DMS53 treated with DMSO at 0.1 percent for 48 hours (cell line): Measurements from ENCODE around the gene DPP9.

Experiments
- DNase-seq: peaks from one replicate; lab custom pipeline; 2025; ENCODE audit not compliant: unreplicated experiment; lab: John Stamatoyannopoulos, UW

Gene DPP9

GRCh38 chr19:4660993-4661392 is 62.6 kb downstream of the DPP9 start:
- no peak for DNase-seq

DNA sequence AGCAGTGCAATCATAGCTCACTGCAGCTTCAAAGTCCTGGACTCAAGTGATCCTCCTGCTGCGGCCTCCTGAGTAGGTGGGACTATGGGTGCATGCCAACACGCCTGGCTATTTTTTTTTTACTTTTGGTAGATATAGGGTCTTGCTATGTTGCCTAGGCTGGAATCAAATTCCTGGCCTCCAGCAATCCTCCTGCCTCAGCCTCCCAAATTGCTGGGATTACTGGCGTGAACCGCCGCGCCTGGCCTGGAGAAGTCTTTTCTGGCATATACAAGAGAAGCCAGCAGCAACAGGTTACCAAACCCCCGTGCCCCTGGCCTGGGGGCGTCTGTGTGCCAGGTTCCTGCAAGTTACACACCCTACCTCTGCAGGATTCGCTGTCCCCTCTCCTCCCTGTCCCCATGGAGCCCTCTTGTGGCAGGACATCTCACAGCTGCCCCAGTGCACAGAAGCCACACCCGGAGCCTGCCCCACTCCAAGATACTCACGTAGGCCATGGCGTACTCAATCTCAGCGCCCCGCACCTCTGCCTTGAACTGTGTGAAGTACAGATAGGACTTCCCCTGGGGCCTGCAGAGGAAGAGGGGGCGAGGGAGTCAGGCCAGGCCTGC is 63.4 kb downstream of the DPP9 start:
- DNase-seq = peak; percentile 1

GRCh38 chr19:4657835-4658234 is 65.8 kb downstream of the DPP9 start:
- DNase-seq = no peak

DNA sequence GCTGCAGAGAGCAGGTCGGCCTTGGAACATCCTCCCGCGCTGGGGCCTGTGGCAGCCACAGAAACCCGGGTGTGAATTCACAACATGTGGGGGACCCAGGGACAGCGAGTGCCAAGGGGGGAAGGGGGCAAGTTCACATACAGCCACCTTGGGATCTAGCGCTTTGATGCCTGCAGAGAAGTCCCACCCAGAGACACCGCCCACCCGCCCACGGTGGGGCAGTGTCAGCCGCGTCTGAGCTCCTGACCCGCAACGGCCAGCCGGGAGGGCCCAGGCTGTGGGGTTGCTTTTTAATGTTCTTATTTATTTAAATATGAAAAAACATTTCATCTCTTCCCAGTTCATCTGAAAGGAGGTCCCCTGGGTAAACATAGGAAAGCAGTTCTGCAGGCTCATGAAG is 66.4 kb downstream of the DPP9 start:
- DNase-seq = no peak

GRCh38 chr19:4656102-4656501 is 67.5 kb downstream of the DPP9 start:
- no peak for DNase-seq

DNA sequence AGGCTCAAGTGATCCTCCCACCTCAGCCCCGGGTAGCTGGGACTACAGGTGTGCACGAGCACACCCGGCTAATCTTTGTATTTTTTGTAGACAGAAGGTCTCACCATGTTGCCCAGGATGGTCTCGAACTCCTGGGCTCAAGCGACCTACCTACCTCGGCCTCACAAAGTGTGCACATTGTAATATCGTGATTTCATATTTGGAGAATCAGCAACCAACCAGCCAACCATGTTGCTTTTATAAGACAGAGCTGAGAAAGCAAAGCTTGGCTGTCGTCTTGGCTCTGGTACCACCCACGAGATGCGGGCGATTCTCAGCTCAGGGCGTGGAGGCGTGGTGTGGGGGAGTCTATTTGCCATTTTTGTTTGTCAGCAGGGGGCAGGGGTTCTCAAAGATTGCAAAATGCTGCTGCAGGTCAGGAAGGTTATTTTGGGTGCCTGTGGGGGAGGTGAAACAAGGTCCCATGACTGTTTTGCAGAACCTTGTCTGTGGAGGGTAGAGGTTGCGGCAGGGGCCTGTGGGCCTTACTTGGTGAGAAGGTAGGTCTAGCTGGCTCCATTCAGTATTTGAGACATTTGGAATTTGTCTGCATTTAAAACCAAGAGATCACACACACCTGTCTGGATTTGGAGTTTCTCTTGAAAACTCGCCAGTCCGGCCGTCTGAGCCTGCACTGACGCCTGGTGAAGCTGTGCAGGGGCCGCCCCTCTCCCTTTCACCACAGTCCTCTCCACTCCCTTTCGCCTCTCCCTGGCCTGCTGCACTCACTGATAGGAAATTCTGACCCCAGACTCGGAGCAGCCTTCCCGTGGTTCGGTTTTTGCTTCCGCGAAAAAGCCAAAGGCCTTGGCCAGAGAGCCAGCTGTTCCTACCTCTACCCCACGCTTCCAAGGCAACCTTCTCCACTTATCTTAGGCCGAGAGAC is 68.9 kb downstream of the DPP9 start:
- DNase-seq = no peak

- no peak for DNase-seq
Measured at GRCh38 chr19:4653793-4654436, 69.7 kb downstream of the DPP9 start.

GRCh38 chr19:4652075-4652474 is 71.6 kb downstream of the DPP9 start:
- no peak for DNase-seq

DNA sequence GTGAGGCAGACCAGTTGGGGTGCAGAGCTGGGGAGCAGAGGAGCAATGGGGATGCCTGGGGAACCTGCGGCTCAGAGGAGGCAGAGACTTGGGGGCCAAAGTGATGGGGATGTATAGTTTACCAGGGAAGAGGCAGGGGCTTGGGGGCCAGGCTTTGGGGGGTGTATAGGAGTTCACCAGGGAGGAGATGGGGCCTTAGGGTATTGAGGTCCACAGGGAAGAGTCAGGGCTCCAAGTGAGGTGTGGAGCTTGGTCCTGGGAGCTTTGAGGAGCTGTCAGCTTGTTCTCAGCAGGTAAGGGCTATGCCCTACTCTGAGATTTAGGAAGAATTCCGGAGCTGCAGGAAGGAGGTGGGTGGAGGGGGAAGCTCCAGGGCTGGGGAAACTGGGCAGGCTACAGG is 73.5 kb downstream of the DPP9 start:
- DNase-seq = no peak

GRCh38 chr19:4649392-4650047 is 74.1 kb downstream of the DPP9 start:
- no peak for DNase-seq

DNA sequence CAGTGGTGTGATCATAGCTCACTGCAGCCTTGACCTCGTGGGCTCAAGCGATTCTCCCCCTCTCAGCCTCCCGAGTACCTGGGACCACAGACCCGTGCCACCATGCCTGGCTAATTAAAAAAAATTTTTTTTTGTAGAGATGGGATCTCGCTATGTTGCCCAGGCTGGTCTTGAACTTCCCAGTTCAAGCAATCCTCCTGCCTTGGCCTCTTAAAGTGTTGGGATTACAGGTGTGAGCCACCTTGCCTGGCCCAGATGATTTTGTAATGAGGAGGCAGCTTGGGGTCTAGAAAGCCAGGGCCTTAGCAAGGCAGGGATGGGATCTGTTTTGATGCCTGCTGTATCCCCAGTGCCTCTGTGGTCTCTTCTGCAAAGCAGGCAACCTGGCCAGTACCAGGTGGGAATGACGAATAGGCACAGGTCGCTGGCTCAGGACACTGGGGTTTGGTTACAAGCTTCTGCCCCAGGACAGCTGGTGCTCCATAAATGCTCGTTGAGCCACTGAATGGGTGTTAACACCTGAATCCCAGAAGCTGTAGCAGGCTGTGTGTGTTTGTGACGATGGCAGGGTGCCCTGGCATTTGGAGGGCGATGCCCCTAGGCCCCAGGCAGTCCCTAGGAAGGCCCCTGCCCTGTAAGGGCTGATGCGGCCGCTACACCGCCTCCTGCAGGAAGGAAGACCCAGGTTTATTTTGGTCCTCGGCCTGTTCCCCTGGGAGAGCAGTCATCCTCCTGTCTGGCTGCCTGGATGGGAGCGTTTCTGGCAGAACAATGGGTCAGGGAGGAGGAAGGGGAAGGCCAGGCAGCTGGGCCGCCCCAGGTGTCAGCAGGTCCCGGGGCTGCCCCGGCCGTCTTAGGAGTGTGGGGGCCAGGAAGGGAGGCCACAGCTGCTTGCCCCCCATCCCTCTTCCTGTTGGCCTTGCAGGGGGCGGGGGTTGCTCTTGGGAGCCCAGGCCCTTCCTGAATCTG is 75.7 kb downstream of the DPP9 start:
- DNase-seq = no peak

DNA sequence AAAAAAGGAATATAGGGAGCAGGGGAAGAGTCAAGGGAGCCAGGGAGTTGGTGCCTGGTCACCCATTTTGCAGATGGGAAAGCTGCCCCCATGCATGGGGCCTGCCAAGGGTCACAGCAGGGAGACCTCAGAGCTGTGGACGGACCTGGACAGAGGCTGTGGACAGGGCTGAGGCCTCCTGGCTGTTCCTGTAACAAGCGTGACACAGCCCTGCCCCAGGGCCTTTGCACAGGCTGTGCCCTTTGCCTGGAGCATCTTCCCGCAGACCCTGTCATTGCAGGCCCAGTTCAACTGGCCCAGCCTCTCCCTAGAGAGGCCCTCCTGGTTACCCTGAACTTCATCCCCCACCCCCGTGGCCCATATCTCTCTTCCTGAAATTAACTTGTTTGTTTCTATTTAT is 77.9 kb downstream of the DPP9 start:
- no peak for DNase-seq

GRCh38 chr19:4642625-4643024 is 81.0 kb downstream of the DPP9 start:
- no peak for DNase-seq

GRCh38 chr19:4641132-4641531 is 82.5 kb downstream of the DPP9 start:
- no peak for DNase-seq

GRCh38 chr19:4640247-4641000 is 83.2 kb downstream of the DPP9 start:
- no peak for DNase-seq

DNA sequence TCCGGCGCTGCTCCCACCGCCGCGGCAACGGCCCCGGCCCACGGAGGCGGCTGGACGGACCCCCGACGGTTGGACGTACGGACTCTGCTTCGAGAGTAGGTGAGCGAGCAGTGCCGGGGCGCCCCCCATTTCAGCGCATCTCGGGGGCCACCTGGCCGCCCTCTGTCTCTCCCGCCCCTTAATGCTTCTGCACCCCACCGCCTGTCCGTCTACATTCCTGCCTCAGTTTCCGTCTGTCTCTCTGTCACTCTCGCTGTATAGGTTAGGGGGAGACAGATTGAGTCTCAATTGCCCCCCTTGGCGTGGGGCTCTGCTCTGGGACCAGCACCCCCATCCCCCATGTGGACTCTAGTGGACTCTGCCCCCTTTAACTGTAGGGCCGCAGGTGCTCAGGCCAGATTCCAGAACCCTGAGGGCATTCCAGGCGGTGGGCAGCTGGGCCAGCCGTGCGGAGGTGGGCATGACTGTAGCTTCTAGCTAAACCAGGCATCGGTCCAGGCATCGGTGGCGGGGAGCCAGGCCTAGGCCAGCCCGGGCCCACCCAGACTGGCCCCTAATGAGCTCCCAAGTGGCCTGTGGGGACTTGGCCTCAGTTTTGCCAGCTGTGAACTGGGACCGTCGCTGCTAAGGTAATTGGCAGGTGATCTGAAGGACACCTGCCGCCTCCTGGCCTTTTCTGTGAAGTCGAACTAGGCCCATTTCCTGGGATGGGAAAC is 84.0 kb downstream of the DPP9 start:
- no peak for DNase-seq

DNA sequence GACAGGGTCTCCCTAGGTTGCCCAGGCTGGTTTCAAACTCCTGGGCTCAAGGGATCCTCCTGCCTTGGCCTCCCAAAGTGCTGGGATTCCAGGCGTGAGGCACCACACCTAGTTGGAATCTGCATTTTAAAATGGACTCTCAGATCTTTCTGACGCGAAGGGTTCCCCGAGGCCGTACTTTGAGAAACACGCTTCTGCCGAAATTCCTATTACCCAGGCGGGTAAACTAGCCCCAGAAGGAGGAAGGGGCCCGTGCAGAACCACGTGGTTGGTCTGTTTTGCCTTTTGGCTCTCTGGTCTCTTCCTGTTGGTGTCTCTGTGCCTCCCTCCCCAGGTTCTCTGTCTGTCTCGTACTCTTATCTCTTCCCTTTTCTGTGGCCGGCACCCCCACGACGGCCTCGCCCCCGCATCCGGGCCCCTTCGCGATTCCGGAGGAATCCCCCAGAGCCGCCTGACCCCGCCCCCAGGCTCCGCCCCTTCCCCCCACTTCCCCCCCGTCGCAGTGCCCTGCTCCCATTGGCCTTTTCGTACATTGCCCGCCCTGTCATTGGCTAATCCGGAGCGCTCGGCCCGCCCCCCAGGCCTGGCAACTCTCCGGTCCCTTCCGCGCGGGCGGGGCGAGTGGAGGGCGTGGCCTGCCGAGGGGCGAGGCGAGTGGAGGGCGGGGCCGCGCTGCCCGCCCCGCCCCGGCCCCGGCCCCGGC is 84.7 kb downstream of the DPP9 start, which contains the start of gene TNFAIP8L1:
TNFAIP8L1 (plus strand) TSS at position 689 of the 703 bp plus-strand sequence. CDS start 12,354 bp downstream, outside the sequence.
- DNase-seq = peak; percentile 65

DNA sequence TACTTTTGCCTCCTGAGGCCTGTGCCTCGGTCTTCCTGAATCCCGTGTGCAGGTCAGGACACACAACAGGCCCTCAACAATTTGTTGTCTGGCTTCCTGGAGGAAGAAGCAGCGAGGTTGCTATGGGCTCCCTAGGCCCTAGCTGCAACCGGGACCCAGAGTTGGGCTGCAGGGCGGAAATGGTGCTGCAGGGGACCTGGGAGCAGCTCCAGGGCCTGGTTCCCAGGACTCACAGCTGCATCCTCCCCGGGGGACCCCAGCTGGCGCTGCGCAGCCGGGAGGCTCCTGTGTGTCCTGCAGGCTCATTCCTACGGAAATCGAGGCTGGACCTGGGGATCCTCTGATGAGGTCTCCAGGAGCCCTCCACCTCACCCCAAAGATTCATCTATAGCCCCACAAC is 85.3 kb downstream of the DPP9 start:
- no peak for DNase-seq
